Measurements from ENCODE around the gene EPN2. TPM values are rescaled to one million over a fixed set of nuclear protein-coding genes. Genes with fewer than 3 reads are reported as not detected.

Gene EPN2
- polyA plus RNA-seq, 3 donors: 0.93 TPM; not detected in 2

- TF ChIP-seq CTCF (IDR thresholded peaks at IDR 0.05): no peak
- no peak overlapping the region for H3K9ac ChIP-seq (ENCODE audit: insufficient read depth, low read length, poor library complexity, severe bottlenecking)
- H4K20me1 ChIP-seq (ENCODE audit: insufficient read depth, low read length): no peaks in the 10 kb centered on the region
- Mint-ChIP-seq H3K9me3 (peaks cover 0 to 3% (median 0%) of the 10 kb centered on the region in 7 donors), H3K4me1 (peaks cover 65% of the 10 kb centered on the region), H3K27ac (peak overlapping the region; percentile 94 to 100 (median 97)), H3K4me3 (peak overlapping the region; percentile 69 to 81), H3K36me3 (peaks cover 9 to 21% of the 10 kb centered on the region in 2 donors), H3K27me3 (ENCODE audit: low read depth in 3 of 3) (peaks cover 6 to 29% (median 17%) of the 10 kb centered on the region in 3 donors)
- peak overlapping the region; percentile 71 to 85 for H3K27ac ChIP-seq (ENCODE audit: low read depth in 1 of 2, low read length in 2 of 2)
- H3K4me2 ChIP-seq (replicated peaks; ENCODE audit: extremely low read depth, low read length, poor library complexity, severe bottlenecking): peak overlapping the region; percentile 42
- no peak overlapping the region for H2AFZ ChIP-seq (ENCODE audit: insufficient read depth, low read depth, low read length, poor library complexity, severe bottlenecking)
- DNase-seq: peak; percentile 65 to 78 (median 76)
- H3K79me2 ChIP-seq (ENCODE audit: insufficient read depth, low read length): no peaks in the 10 kb centered on the region
- H3K9me3 ChIP-seq (replicated peaks in 1 of 2; ENCODE audit: control insufficient read depth in 1 of 2, insufficient read depth in 1 of 2, low read length in 2 of 2): no peaks in the 10 kb centered on the region
- peak overlapping the region in 1 of 3 experiments; percentile 53 for H3K4me3 ChIP-seq (replicated peaks in 1 of 3; ENCODE audit: low read depth in 2 of 3, low read length in 3 of 3)
- H3K27me3 ChIP-seq (ENCODE audit: control insufficient read depth in 2 of 2, insufficient read depth in 2 of 2, low read length in 2 of 2): peaks cover 0 to 2% of the 10 kb centered on the region in 2 donors
- peaks cover 57 to 61% of the 10 kb centered on the region in 2 donors for H3K4me1 ChIP-seq (ENCODE audit: control insufficient read depth in 1 of 2, insufficient read depth in 2 of 2, low read length in 2 of 2)
- intact Hi-C loops (cut with micrococcal nuclease): no loop called here
- 7% methylated on average over 6 of the region's 7 CpGs for WGBS (ENCODE audit: insufficient coverage)
- H3K36me3 ChIP-seq (replicated peaks in 1 of 2; ENCODE audit: control insufficient read depth in 1 of 2, insufficient read depth in 2 of 2, low read length in 2 of 2): no peaks in the 10 kb centered on the region
Observed at GRCh38 chr17:19370493-19370960, 133.4 kb downstream of the EPN2 start.

GRCh38 chr17:19371259-19372010, 134.3 kb downstream of the EPN2 start:
- Mint-ChIP-seq H3K27ac (peak overlapping the region; percentile 94 to 100 (median 97)), H3K4me3 (peak overlapping the region; percentile 24 to 79)
- H3K4me1 ChIP-seq (ENCODE audit: control insufficient read depth in 1 of 2, insufficient read depth in 2 of 2, low read length in 2 of 2): peaks cover 57 to 61% of the 10 kb centered on the region in 2 donors

More at GRCh38 chr17:19371259-19372010, 134.3 kb downstream of the EPN2 start:
- H3K36me3 Mint-ChIP-seq: peaks cover 9 to 22% of the 10 kb centered on the region in 2 donors
- H3K27me3 Mint-ChIP-seq (ENCODE audit: low read depth in 3 of 3): peaks cover 6 to 22% (median 17%) of the 10 kb centered on the region in 3 donors
- Histone ChIP-seq H3K4me2 (replicated peaks; ENCODE audit: extremely low read depth, low read length, poor library complexity, severe bottlenecking) (peak overlapping the region; percentile 42), H3K9ac (ENCODE audit: insufficient read depth, low read length, poor library complexity, severe bottlenecking) (no peak overlapping the region), H3K27ac (ENCODE audit: low read depth in 1 of 2, low read length in 2 of 2) (peak overlapping the region in 1 of 2 donors; percentile 85), H4K20me1 (ENCODE audit: insufficient read depth, low read length) (no peaks in the 10 kb centered on the region), H2AFZ (ENCODE audit: insufficient read depth, low read depth, low read length, poor library complexity, severe bottlenecking) (no peak overlapping the region), H3K36me3 (replicated peaks in 1 of 2; ENCODE audit: control insufficient read depth in 1 of 2, insufficient read depth in 2 of 2, low read length in 2 of 2) (no peaks in the 10 kb centered on the region), H3K27me3 (ENCODE audit: control insufficient read depth in 2 of 2, insufficient read depth in 2 of 2, low read length in 2 of 2) (peaks cover 0 to 2% of the 10 kb centered on the region in 2 donors), H3K4me3 (replicated peaks in 1 of 3; ENCODE audit: low read depth in 2 of 3, low read length in 3 of 3) (peak overlapping the region in 1 of 3 experiments; percentile 53), H3K79me2 (ENCODE audit: insufficient read depth, low read length) (no peaks in the 10 kb centered on the region), H3K9me3 (replicated peaks in 1 of 2; ENCODE audit: control insufficient read depth in 1 of 2, insufficient read depth in 1 of 2, low read length in 2 of 2) (no peaks in the 10 kb centered on the region)
- peaks cover 0 to 5% (median 0%) of the 10 kb centered on the region in 7 donors for H3K9me3 Mint-ChIP-seq
- TF ChIP-seq CTCF (IDR thresholded peaks at IDR 0.05): no peak
- intact Hi-C loops (cut with micrococcal nuclease): no loop called here
- H3K4me1 Mint-ChIP-seq: peaks cover 65% of the 10 kb centered on the region
- DNase-seq: peak; percentile 44 to 48 (median 45)
- no CpG with 5 or more reads among the region's 7 CpGs for WGBS (ENCODE audit: insufficient coverage)

Measured in CD14-positive monocyte (primary cell).